ENCODE measurements around the gene SKIC8.

GRCh38 chr15:78282324-78282723 is 17.1 kb downstream of the SKIC8 start:
- TF ChIP-seq CTCF (conservative IDR thresholded peaks at IDR 0.05; ENCODE audit: low read length) (no peak), EZH2phosphoT487 (IDR thresholded peaks at IDR 0.05; ENCODE audit: borderline replicate concordance, low read depth, low read length) (no peak)

Data from OCI-LY7 (cell line).